ENCODE measurements around the gene FGD2.

The FGD2 gene

DNA sequence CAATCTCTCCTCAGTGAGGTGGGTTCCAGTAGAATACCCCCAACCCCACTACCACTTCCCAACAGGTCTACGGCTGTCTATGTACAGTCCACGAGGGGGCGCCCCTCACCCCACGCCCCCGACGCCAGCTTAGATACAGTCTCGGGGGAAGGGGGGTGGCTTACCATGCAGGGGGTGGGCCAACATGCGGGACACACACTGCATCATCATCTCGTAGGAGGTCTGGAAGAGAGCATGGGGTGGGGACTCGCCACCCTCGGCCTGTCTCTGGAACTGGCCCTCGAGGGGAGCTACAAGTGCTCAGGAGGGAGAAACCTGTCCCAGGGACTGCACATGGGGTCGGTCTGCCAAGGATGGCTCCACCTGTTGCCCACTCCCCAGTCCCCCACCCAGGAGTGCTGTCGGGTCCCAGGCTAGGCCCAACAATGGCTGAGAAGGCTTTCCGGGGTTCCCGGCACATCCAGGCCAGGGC lies 27.9 kb upstream of the FGD2 start:
- H3K36me3 ChIP-seq (ENCODE audit: insufficient read depth, low read length) = peaks cover 62% of the 10 kb centered on the region

DNA sequence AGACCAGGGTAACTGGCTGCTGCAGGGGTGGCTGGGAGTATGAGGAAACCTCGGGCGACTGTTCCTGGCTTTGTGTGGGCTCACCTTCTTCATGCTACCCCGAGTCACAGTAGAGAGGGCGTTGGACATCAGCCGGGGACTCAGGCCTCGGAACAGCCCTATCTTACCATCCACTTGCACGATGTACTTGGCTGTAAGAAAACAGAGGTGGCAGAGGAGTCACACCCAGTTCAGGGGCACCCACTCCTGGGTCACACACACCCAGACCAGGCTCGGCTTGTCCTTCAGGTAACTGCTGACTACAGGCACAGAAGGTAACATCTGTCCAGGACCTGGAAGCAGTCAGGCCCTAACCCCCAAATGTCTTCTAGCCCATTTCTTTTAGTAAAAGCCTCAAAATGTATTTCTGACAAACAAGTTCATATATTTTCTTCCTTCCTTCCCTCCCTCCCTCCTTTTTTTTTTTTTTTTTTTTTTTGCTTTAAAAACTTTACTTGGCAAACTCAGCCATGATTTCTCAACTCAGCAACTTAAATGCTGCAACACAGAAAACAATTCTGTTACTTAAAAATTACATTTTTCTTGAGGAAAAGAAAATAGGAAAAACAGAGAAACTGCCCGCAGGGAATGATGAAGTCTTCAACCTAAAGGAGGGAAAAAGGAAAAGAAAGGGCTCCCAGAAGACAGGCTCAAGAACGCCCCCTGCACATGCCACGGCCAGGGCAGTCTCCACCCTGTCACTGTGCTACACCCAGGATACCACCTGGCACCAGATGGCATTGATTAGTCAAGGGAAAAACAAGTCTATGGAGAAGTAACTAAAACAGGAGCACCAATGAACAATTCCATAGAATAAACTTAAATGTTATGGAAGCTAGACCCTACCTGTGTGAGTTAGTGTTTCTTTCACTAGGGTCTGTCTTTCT lies 26.8 kb upstream of the FGD2 start:
- Histone ChIP-seq H3K36me3 (ENCODE audit: insufficient read depth, low read length) (peaks cover 50% of the 10 kb centered on the region), H2AFZ (ENCODE audit: low read length) (no peak overlapping the region), H3K9ac (ENCODE audit: low read depth, low read length, poor library complexity, severe bottlenecking) (peak overlapping the region; percentile 49), H3K79me2 (ENCODE audit: insufficient read depth, low read length) (peaks cover 68% of the 10 kb centered on the region), H3K4me1 (ENCODE audit: insufficient read depth, low read length, poor library complexity, severe bottlenecking) (peaks cover 35% of the 10 kb centered on the region), H3K9me2 (replicated peaks; ENCODE audit: low read depth, low read length) (no peaks in the 10 kb centered on the region), H3F3A (ENCODE audit: low read depth) (no peaks in the 10 kb centered on the region; the same call in 1 of the 2 replicates), H3K4me2 (ENCODE audit: low read depth, low read length, poor library complexity, severe bottlenecking) (peak overlapping the region; percentile 100), H3K27me3 (ENCODE audit: insufficient read depth, low read length, poor library complexity, severe bottlenecking) (no peaks in the 10 kb centered on the region), H3K4me3 (ENCODE audit: low read length, poor library complexity, severe bottlenecking) (peak overlapping the region; percentile 7), H4K20me1 (ENCODE audit: insufficient read depth, low read length, poor library complexity, severe bottlenecking) (peaks cover 47% of the 10 kb centered on the region), H3K9me3 (ENCODE audit: insufficient read depth, low read depth, low read length) (no peaks in the 10 kb centered on the region)
- TF ChIP-seq EZH2phosphoT487 (IDR thresholded peaks at IDR 0.05; ENCODE audit: borderline replicate concordance) = no peak
- TF ChIP-seq, protein P1, sequence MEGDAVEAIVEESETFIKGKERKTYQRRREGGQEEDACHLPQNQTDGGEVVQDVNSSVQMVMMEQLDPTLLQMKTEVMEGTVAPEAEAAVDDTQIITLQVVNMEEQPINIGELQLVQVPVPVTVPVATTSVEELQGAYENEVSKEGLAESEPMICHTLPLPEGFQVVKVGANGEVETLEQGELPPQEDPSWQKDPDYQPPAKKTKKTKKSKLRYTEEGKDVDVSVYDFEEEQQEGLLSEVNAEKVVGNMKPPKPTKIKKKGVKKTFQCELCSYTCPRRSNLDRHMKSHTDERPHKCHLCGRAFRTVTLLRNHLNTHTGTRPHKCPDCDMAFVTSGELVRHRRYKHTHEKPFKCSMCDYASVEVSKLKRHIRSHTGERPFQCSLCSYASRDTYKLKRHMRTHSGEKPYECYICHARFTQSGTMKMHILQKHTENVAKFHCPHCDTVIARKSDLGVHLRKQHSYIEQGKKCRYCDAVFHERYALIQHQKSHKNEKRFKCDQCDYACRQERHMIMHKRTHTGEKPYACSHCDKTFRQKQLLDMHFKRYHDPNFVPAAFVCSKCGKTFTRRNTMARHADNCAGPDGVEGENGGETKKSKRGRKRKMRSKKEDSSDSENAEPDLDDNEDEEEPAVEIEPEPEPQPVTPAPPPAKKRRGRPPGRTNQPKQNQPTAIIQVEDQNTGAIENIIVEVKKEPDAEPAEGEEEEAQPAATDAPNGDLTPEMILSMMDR (conservative IDR thresholded peaks at IDR 0.05; ENCODE audit: low read length) = no peak

More for the DNA sequence above, 27.9 kb upstream of the FGD2 start:
- Histone ChIP-seq H3F3A (ENCODE audit: low read depth) (no peaks in the 10 kb centered on the region; the same call in 1 of the 2 replicates), H3K27me3 (ENCODE audit: insufficient read depth, low read length, poor library complexity, severe bottlenecking) (no peaks in the 10 kb centered on the region), H3K79me2 (ENCODE audit: insufficient read depth, low read length) (peaks cover 56% of the 10 kb centered on the region), H3K9me2 (replicated peaks; ENCODE audit: low read depth, low read length) (no peaks in the 10 kb centered on the region), H3K9me3 (ENCODE audit: insufficient read depth, low read depth, low read length) (no peaks in the 10 kb centered on the region), H3K4me3 (ENCODE audit: low read length, poor library complexity, severe bottlenecking) (no peak overlapping the region), H3K4me2 (ENCODE audit: low read depth, low read length, poor library complexity, severe bottlenecking) (no peak overlapping the region), H3K9ac (ENCODE audit: low read depth, low read length, poor library complexity, severe bottlenecking) (no peak overlapping the region), H3K4me1 (ENCODE audit: insufficient read depth, low read length, poor library complexity, severe bottlenecking) (peaks cover 23% of the 10 kb centered on the region), H4K20me1 (ENCODE audit: insufficient read depth, low read length, poor library complexity, severe bottlenecking) (peaks cover 36% of the 10 kb centered on the region), H2AFZ (ENCODE audit: low read length) (no peak overlapping the region)
- TF ChIP-seq EZH2phosphoT487 (IDR thresholded peaks at IDR 0.05; ENCODE audit: borderline replicate concordance) = no peak
- TF ChIP-seq, protein P1 (conservative IDR thresholded peaks at IDR 0.05; ENCODE audit: low read length) = peak; percentile 59

DNA sequence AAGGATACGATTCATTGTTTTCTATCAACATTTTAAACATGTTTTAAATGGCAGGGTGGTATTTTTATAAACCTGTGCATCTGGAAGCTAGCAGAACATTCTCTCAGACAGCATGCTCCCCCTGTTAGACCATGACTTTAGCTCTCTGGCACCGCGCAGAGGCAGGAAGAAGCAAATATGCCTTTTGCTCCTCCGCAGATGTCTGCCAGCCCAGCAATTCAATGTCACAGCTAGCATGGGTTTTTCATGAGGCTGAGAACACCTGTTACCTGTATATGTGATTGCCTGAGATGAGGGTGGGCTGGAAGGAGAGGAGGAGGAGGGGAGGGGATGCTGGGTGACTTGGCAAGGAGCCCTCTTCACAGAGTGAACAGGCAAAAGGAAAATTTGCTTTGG lies 26.1 kb upstream of the FGD2 start:
- Histone ChIP-seq H3K9ac (ENCODE audit: low read depth, low read length, poor library complexity, severe bottlenecking) (peak overlapping the region; percentile 49), H3K4me2 (ENCODE audit: low read depth, low read length, poor library complexity, severe bottlenecking) (peak overlapping the region; percentile 100), H3K4me1 (ENCODE audit: insufficient read depth, low read length, poor library complexity, severe bottlenecking) (peaks cover 41% of the 10 kb centered on the region), H3K4me3 (ENCODE audit: low read length, poor library complexity, severe bottlenecking) (peak overlapping the region; percentile 7), H3K9me3 (ENCODE audit: insufficient read depth, low read depth, low read length) (no peaks in the 10 kb centered on the region), H3K9me2 (replicated peaks; ENCODE audit: low read depth, low read length) (no peaks in the 10 kb centered on the region), H3K27me3 (ENCODE audit: insufficient read depth, low read length, poor library complexity, severe bottlenecking) (no peaks in the 10 kb centered on the region), H3F3A (ENCODE audit: low read depth) (no peaks in the 10 kb centered on the region; the same call in 1 of the 2 replicates), H3K36me3 (ENCODE audit: insufficient read depth, low read length) (peaks cover 43% of the 10 kb centered on the region), H2AFZ (ENCODE audit: low read length) (no peak overlapping the region), H4K20me1 (ENCODE audit: insufficient read depth, low read length, poor library complexity, severe bottlenecking) (peaks cover 54% of the 10 kb centered on the region), H3K79me2 (ENCODE audit: insufficient read depth, low read length) (peaks cover 75% of the 10 kb centered on the region)
- TF ChIP-seq, protein P1 (conservative IDR thresholded peaks at IDR 0.05; ENCODE audit: low read length) = peak; percentile 86
- no peak for TF ChIP-seq EZH2phosphoT487 (IDR thresholded peaks at IDR 0.05; ENCODE audit: borderline replicate concordance)

Measured in Loucy (cell line).